ENCODE data around the gene KCNH3. TPM values are rescaled to one million over a fixed set of nuclear protein-coding genes. Genes with fewer than 3 reads are reported as not detected.
"Not testable (repeated sequence)": the region's sequence is repeated elsewhere in the genome, so short reads cannot be mapped to it uniquely, and the experiment has no call there.

Gene KCNH3
- total RNA-seq, 1 donor from 2014 or later = 1.6 TPM

DNA sequence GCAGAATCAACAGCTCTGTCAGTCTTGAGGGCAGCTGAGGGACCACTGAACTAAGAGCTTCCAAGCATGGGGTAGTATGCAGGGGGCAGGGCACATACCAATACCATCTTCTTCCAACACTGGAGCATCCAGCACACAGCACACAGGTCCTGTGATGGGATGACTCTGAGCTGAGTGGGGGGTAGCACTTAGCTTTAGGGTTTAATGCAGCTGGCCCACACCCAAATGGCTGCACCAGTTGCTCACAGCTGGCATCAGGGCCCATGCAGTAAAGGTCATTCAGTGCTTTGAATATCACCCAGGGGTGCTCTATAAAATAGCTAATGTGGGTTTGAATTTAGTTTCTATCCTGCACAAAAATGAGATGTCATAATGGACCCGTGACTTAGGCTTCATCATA, 64.9 kb downstream of the KCNH3 start:
- no peaks in the 10 kb centered on the region for H3K9me3 Mint-ChIP-seq
- H3K4me1 Mint-ChIP-seq (ENCODE audit: low read depth) = no peaks in the 10 kb centered on the region
- no peak overlapping the region for H3K27ac Mint-ChIP-seq
- intact Hi-C loops (cut with micrococcal nuclease) = no loop called here
- H3K27me3 Mint-ChIP-seq (ENCODE audit: insufficient read depth) = peaks cover 2% of the 10 kb centered on the region
- H3K4me3 Mint-ChIP-seq = no peak overlapping the region
- H3K36me3 Mint-ChIP-seq (ENCODE audit: low read depth) = peaks cover 2% of the 10 kb centered on the region
- DNase-seq (ENCODE audit: low spot score) = no peak

DNA sequence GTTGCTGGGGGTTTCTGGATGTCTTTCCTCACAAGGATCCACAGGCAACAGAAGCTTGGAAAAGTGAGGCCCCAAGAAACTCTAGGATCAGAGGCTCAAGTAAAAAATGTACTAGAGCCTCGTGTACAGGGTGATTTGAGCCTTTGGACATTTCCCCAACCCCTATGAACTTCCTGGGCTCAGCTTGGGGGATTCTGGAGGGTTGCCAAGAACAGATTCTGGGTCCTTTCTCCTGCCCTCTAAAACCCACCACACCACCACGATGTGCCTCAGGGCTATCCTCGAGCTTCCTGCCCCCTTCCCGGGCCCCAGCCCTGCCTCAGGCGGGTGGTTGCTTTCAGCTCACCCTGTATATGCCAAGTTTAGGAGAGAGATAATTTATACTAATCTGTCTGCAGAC, 66.0 kb downstream of the KCNH3 start:
- Mint-ChIP-seq H3K36me3 (ENCODE audit: low read depth) (no peaks in the 10 kb centered on the region), H3K9me3 (no peaks in the 10 kb centered on the region), H3K27me3 (ENCODE audit: insufficient read depth) (peaks cover 2% of the 10 kb centered on the region), H3K4me3 (no peak overlapping the region), H3K27ac (no peak overlapping the region), H3K4me1 (ENCODE audit: low read depth) (no peaks in the 10 kb centered on the region)
- intact Hi-C loops (cut with micrococcal nuclease) = no loop called here
- DNase-seq (ENCODE audit: low spot score) = no peak

GRCh38 chr12:49605539-49605938, 66.7 kb downstream of the KCNH3 start, which contains the start of gene FAM186B:
Gene FAM186B, minus strand, starts transcription at chr12:49605639. Its CDS starts 162 bp downstream, at chr12:49605477.
- H3K9me3 Mint-ChIP-seq; intact Hi-C loops (cut with micrococcal nuclease); H3K4me3 Mint-ChIP-seq; H3K27ac Mint-ChIP-seq; DNase-seq (ENCODE audit: low spot score); H3K36me3 Mint-ChIP-seq (ENCODE audit: low read depth); H3K4me1 Mint-ChIP-seq (ENCODE audit: low read depth); H3K27me3 Mint-ChIP-seq (ENCODE audit: insufficient read depth): not testable (repeated sequence)

Other genes with a start within 250 kb of the KCNH3 start
- 0.20 TPM in 1 of 2 replicates, not detected in the other for gene PRPH, start 243.9 kb upstream of the KCNH3 start, total RNA-seq
- 46.0 TPM in 2 replicates for gene TROAP, start 215.8 kb upstream of the KCNH3 start, total RNA-seq
- gene C1QL4, start 201.8 kb upstream of the KCNH3 start, total RNA-seq = not detected in 2 replicates
- gene DNAJC22, start 192.1 kb upstream of the KCNH3 start, total RNA-seq = 0.16 TPM in 1 of 2 replicates, not detected in the other
- gene SPATS2, start 171.6 kb upstream of the KCNH3 start, total RNA-seq = 11.6 and 12.0 TPM in 2 replicates
- gene MCRS1, start 29.1 kb downstream of the KCNH3 start, total RNA-seq = 77.1 and 77.9 TPM in 2 replicates
- gene FAM186B, start 66.6 kb downstream of the KCNH3 start, total RNA-seq = 0.29 and 0.62 TPM in 2 replicates
- 10.4 and 12.7 TPM in 2 replicates for gene PRPF40B, start 84.5 kb downstream of the KCNH3 start, total RNA-seq
- 43.0 and 46.1 TPM in 2 replicates for gene FMNL3, start 168.4 kb downstream of the KCNH3 start, total RNA-seq
- gene TMBIM6, start 202.5 kb downstream of the KCNH3 start, total RNA-seq = 382 and 393 TPM in 2 replicates

All from activated T-helper 1 cell treated with anti-CD3 and anti-CD28 coated beads, Interleukin-12 subunit alpha, Interleukin-12 subunit beta, Interleukin-2, Interleukin-4 antibody, amounts not matched to agents 30 ng/mL and 10 ng/mL and 1 ng/mL, durations not matched to agents 14 hours and 24 hours and 36 hours (primary cell).